HG03039 (cell line): ENCODE measurements around the gene AANAT.

Source experiments
- ATAC-seq: cut with Tn5 transposase; IDR thresholded peaks from one replicate; pipeline ENCODE4 v1.9.1; 2021; ENCODE audit warnings: mild to moderate bottlenecking, moderate library complexity; ENCODE audit not compliant: unreplicated experiment

AANAT gene

GRCh38 chr17:76485569-76485968, 18.2 kb downstream of the AANAT start:
- ATAC-seq: no peak

- ATAC-seq: no peak
Measured at GRCh38 chr17:76487451-76488192, 20.2 kb downstream of the AANAT start.

- no peak for ATAC-seq
Measured at GRCh38 chr17:76490112-76490710, 22.8 kb downstream of the AANAT start.

- ATAC-seq: no peak
Measured at GRCh38 chr17:76491271-76492122, 24.1 kb downstream of the AANAT start.

GRCh38 chr17:76492123-76492988, 25.0 kb downstream of the AANAT start:
- ATAC-seq: no peak

GRCh38 chr17:76492989-76493501, 25.6 kb downstream of the AANAT start:
- ATAC-seq: no peak

GRCh38 chr17:76493505-76494167, 26.2 kb downstream of the AANAT start:
- no peak for ATAC-seq

- no peak for ATAC-seq
Measured at GRCh38 chr17:76495663-76496400, 28.4 kb downstream of the AANAT start.

- no peak for ATAC-seq
Measured at GRCh38 chr17:76496464-76496863, 29.1 kb downstream of the AANAT start.

GRCh38 chr17:76497699-76497978, 30.2 kb downstream of the AANAT start:
- ATAC-seq: no peak

GRCh38 chr17:76497979-76498875, 30.8 kb downstream of the AANAT start:
- no peak for ATAC-seq

GRCh38 chr17:76498876-76499251, 31.5 kb downstream of the AANAT start:
- ATAC-seq: no peak

GRCh38 chr17:76499267-76499667, 31.9 kb downstream of the AANAT start:
- ATAC-seq: no peak

- no peak for ATAC-seq
Measured at GRCh38 chr17:76500074-76500746, 32.8 kb downstream of the AANAT start.

- ATAC-seq: no peak
Measured at GRCh38 chr17:76500747-76501017, 33.3 kb downstream of the AANAT start.

- peak; percentile 63 for ATAC-seq
Measured at GRCh38 chr17:76501018-76501826, 33.8 kb downstream of the AANAT start, which contains the start of gene RHBDF2. Gene RHBDF2, minus strand, starts transcription at chr17:76501423. Its CDS starts 19,899 bp downstream, at chr17:76481524.

- no peak for ATAC-seq
Measured at GRCh38 chr17:76501827-76502307, 34.5 kb downstream of the AANAT start.
